ENCODE measurements around the gene RGL2. TPM values are rescaled to one million over a fixed set of nuclear protein-coding genes. Genes with fewer than 3 reads are reported as not detected.

RGL2 gene
- total and polyA plus RNA-seq, 2 of the 13 experiments (the other 11 are each of a cell fraction or from before 2014, with no cell fraction given): 22.9 to 47.4 TPM

GRCh38 chr6:33299237-33299944 is 649 bp upstream of the RGL2 start (continued):
- TF ChIP-seq, protein P1, sequence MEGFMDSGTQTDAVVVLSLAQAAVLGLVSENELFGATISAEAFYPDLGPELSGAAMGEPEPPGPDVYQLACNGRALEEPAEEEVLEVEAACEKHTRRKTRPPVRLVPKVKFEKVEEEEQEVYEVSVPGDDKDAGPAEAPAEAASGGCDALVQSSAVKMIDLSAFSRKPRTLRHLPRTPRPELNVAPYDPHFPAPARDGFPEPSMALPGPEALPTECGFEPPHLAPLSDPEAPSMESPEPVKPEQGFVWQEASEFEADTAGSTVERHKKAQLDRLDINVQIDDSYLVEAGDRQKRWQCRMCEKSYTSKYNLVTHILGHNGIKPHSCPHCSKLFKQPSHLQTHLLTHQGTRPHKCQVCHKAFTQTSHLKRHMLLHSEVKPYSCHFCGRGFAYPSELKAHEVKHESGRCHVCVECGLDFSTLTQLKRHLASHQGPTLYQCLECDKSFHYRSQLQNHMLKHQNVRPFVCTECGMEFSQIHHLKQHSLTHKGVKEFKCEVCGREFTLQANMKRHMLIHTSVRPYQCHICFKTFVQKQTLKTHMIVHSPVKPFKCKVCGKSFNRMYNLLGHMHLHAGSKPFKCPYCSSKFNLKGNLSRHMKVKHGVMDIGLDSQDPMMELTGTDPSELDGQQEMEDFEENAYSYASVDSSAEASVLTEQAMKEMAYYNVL (CRISPR knock-in tag; IDR thresholded peaks at IDR 0.05; ENCODE audit: borderline replicate concordance): peak; percentile 92
- TF ChIP-seq SETDB1 (CRISPR knock-in tag; IDR thresholded peaks at IDR 0.05; ENCODE audit: borderline replicate concordance) (no peak), PCBP1 (IDR thresholded peaks at IDR 0.05; ENCODE audit: borderline replicate concordance, low read depth, low read length) (peak; percentile 61; the same call in 1 of the 2 replicates), CBX2 (IDR thresholded peaks at IDR 0.05; ENCODE audit: low read depth, low read length) (no peak), CBX2 (CRISPR knock-in tag; IDR thresholded peaks at IDR 0.05; ENCODE audit: low read depth) (peak; percentile 68; the same call in 1 of the 2 replicates), ZFP41 (CRISPR knock-in tag; IDR thresholded peaks at IDR 0.05; ENCODE audit: borderline replicate concordance) (no peak), JUN (CRISPR knock-in tag; IDR thresholded peaks at IDR 0.05) (peak; percentile 47; the same call in 1 of the 2 replicates), ZNF816 (CRISPR knock-in tag; IDR thresholded peaks at IDR 0.05; ENCODE audit: borderline replicate concordance) (peak; percentile 74; the same call in 1 of the 2 replicates), KMT2B (CRISPR knock-in tag; IDR thresholded peaks at IDR 0.05) (peak; percentile 81), STAT5B (CRISPR knock-in tag; IDR thresholded peaks at IDR 0.05) (peak; percentile 64; the same call in 1 of the 2 replicates), E2F1 (CRISPR knock-in tag; IDR thresholded peaks at IDR 0.05) (peak; percentile 91), TBX2 (CRISPR knock-in tag; IDR thresholded peaks at IDR 0.05; ENCODE audit: borderline replicate concordance) (peak; percentile 63), ZNF281 (CRISPR knock-in tag; IDR thresholded peaks at IDR 0.05; ENCODE audit: borderline replicate concordance) (peak; percentile 46; the same call in 1 of the 2 replicates), ZNF354B (CRISPR knock-in tag; IDR thresholded peaks at IDR 0.05) (peak; percentile 42; the same call in 1 of the 2 replicates), RFX1 (IDR thresholded peaks at IDR 0.05) (no peak), SATB2 (CRISPR knock-in tag; IDR thresholded peaks at IDR 0.05) (no peak), ZMAT3 (CRISPR knock-in tag; conservative IDR thresholded peaks at IDR 0.05) (peak; percentile 97; the same call in 1 of the 2 replicates), ZNF234 (CRISPR knock-in tag; conservative IDR thresholded peaks at IDR 0.05) (no peak; the same call in 1 of the 2 replicates)
- TF ChIP-seq, protein P2, sequence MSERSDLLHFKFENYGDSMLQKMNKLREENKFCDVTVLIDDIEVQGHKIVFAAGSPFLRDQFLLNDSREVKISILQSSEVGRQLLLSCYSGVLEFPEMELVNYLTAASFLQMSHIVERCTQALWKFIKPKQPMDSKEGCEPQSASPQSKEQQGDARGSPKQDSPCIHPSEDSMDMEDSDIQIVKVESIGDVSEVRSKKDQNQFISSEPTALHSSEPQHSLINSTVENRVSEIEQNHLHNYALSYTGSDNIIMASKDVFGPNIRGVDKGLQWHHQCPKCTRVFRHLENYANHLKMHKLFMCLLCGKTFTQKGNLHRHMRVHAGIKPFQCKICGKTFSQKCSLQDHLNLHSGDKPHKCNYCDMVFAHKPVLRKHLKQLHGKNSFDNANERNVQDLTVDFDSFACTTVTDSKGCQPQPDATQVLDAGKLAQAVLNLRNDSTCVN (CRISPR knock-in tag; IDR thresholded peaks at IDR 0.05; ENCODE audit: borderline replicate concordance): peak; percentile 64
- TF ChIP-seq, protein P3, sequence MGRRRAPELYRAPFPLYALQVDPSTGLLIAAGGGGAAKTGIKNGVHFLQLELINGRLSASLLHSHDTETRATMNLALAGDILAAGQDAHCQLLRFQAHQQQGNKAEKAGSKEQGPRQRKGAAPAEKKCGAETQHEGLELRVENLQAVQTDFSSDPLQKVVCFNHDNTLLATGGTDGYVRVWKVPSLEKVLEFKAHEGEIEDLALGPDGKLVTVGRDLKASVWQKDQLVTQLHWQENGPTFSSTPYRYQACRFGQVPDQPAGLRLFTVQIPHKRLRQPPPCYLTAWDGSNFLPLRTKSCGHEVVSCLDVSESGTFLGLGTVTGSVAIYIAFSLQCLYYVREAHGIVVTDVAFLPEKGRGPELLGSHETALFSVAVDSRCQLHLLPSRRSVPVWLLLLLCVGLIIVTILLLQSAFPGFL (CRISPR knock-in tag; IDR thresholded peaks at IDR 0.05): 0 out of 2 replicates have a peak, but pooled peaks have one; percentile 64

Measured in HepG2 (cell line).